OCI-LY7 (cell line): Measurements from ENCODE around the gene DENND4B.

Experiments used
- EZH2phosphoT487 ChIP-seq: fragments of 200-600 bp; sonication (generic); IDR thresholded peaks from 2 replicates; pipeline ENCODE4 v1.6.1; 2018; ENCODE audit warnings: low read depth, borderline replicate concordance, mild to moderate bottlenecking, mixed run types, antibody characterized with exemption, low read length, moderate library complexity, mixed read lengths
- TF ChIP-seq, protein P1 (sequence below): fragments of 200-600 bp; sonication (generic); conservative IDR thresholded peaks from 2 replicates; pipeline ENCODE4 v1.5.1; 2014; ENCODE audit warnings: mild to moderate bottlenecking, antibody characterized with exemption, low read length, moderate library complexity, mixed read lengths

DNA sequence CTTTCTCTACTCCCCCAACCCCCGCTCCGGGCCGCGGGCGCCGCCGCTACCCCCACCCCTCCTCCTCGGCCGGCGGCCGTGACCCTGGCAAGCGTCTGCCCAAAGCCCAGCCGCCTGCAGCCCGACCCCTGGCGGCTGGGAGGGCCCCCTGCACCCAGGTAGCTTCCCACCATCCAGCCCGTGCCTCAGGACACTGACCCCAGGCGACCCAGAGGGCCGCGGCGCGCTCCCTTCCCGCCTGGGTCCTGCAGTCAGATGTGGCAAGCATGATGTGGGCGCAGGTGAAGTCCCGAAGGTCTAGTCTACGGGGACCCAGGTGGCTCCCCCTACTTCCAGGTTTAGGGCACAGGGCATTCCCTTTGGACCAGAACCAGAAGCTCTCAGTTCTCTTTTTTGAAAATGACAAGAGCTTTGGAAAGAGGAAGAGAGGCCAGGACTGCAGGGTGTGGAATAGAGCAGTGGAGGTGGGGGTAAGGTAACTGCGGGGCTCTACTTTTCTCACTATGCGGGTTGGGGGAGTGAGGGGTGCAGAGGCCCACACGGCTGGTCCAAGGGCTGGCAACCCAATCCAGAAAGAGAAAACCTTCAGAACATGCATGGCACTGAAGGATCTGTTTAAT, at the start of gene DENND4B:
- TF ChIP-seq, protein P1, sequence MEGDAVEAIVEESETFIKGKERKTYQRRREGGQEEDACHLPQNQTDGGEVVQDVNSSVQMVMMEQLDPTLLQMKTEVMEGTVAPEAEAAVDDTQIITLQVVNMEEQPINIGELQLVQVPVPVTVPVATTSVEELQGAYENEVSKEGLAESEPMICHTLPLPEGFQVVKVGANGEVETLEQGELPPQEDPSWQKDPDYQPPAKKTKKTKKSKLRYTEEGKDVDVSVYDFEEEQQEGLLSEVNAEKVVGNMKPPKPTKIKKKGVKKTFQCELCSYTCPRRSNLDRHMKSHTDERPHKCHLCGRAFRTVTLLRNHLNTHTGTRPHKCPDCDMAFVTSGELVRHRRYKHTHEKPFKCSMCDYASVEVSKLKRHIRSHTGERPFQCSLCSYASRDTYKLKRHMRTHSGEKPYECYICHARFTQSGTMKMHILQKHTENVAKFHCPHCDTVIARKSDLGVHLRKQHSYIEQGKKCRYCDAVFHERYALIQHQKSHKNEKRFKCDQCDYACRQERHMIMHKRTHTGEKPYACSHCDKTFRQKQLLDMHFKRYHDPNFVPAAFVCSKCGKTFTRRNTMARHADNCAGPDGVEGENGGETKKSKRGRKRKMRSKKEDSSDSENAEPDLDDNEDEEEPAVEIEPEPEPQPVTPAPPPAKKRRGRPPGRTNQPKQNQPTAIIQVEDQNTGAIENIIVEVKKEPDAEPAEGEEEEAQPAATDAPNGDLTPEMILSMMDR: peak; percentile 87
- no peak for TF ChIP-seq EZH2phosphoT487
